HL-60/S4 (cell line): ENCODE measurements around the gene SERPING1.

ENCODE experiments used
- in situ Hi-C: fragments of 300-500 bp; cut with MboI; formaldehyde crosslinking; loops from 2 replicates; pipeline ENCODE4 v1.14.3; 2022; ENCODE audit warnings: low sequenced_read_pairs

SERPING1 gene

DNA sequence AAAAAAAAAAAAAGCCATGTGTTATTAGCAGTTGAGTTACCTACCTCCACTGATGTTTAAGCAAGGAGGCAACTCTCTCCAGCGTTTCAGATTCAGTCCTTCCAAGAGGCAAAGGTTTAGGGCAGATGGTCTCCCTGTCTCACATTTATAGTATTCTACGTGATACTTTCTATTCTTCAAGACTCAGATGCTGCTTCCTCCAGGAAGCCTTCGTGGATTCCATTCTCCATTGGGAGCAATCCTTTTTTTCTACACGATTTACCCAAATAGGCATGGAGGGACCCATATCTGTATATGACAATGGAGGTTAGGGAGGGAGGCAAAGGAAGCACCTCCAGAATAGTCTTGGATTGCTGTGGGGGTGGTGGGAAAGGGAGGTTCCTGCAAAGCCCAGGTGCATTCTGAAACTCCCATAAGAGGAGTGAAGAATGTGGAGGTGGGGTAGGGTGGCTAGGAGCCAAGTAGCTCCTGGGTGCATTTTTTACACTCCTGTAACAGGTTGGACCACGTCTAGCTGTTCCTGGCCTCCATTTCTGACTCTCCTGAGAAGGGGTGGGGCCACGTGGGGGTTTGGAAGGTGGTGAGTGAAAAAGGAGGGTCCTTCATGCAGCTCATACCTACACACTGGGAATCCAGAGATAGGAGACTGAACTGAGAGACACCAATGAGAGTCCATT lies 36.0 kb downstream of the SERPING1 start:
- in situ Hi-C loops = no loop called here

GRCh38 chr11:57634311-57634710 lies 36.8 kb downstream of the SERPING1 start:
- in situ Hi-C loops = no loop called here

GRCh38 chr11:57635246-57635645 lies 37.8 kb downstream of the SERPING1 start:
- in situ Hi-C loops = no loop called here

GRCh38 chr11:57637626-57638004 lies 40.1 kb downstream of the SERPING1 start:
- in situ Hi-C loops = no loop called here

GRCh38 chr11:57638005-57638781 lies 40.7 kb downstream of the SERPING1 start:
- in situ Hi-C loops = no loop called here

DNA sequence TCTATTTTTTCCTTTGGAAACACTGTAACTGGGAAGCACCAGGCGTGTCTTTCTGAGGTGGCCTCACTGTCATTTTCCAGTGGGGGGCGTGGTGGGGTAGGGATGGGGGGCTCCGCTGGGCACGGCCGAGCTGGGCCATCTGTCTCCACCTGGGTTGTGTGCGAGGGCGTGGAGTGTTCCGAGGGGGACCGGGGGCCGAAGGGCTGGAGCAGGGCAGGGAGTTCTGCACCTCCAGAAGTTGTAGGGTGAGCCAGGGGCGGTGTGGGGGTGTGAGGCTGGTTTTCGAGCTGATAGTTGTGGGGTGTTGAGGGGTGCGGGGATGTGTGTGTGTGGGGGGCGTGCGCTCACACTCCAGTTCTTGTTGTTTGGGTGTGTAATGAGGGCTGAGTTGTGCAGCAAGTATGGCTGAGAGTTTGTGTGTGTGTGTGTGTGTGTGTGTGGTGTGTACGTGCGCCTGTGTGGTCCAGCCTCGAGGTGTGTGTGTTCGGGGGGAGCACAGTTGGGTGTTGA lies 41.4 kb downstream of the SERPING1 start:
- in situ Hi-C loops = no loop called here

- in situ Hi-C loops = loop anchor here (10.0 kb wide), 3 partner anchors 75 to 295 kb away; partner anchors contain the start of gene UBE2L6
Measured at GRCh38 chr11:57639321-57640067, 42.0 kb downstream of the SERPING1 start.

GRCh38 chr11:57640068-57640800 lies 42.7 kb downstream of the SERPING1 start:
- in situ Hi-C loops = loop anchor here (10.0 kb wide), 3 partner anchors 75 to 295 kb away; partner anchors contain the start of gene UBE2L6

DNA sequence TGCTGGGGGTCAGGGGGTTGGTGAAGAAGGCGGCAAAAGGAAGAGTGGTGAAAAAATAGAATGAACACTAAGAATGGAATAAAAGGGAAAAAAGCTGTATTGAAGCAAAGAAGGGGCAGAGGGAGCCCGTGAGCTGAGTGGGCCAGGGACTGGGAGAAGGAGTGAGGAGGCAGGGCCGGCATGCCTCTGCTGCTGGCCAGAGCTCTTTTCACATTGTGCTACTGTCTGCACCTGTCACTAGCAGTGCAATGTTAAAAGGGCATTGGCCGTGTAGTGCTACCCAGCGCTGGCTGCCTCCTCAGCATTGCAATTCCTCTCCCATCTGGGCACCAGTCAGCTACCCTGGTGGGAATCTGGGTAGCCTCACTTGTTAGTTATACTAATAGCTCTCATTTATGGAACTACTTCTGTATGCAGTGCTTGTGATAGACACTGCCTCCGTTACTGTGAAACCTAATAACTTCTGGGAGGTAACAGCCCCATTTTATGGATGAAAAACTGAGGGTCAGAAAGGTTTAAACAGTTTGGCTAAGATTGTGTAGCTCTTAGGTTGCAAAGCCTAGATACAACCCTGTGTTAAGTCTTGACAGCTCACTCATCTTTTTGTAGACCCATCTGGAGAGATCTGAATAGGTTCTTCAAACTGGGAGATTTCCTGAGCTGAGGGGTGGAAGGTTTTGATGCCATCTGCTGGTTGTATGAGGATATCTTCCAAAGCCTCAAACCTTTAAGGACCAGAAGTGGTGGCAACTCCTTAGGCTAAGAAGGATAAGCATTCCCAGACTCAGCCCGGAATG lies 43.7 kb downstream of the SERPING1 start:
- in situ Hi-C loops = loop anchor here (10.0 kb wide), 3 partner anchors 76 to 296 kb away; partner anchors contain the start of gene UBE2L6

DNA sequence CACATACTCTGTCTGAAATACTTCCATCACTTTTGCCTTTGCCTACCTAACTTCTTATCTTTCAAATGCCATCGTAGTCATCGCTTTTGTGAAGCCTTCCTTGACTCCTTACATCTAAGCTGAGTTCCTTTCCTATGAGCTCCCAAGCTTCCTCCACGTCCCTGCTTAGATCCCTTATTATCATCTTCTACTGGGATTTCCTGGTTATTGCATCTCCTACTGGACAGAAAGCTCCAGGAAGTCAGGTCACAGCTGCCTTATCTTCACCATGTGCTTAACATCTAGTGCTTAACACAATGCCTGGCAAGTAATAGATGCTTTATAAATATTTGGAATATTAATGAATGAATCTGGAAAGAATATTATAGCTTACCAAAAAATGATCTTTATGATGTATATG lies 46.3 kb downstream of the SERPING1 start:
- in situ Hi-C loops = loop anchor here (10.0 kb wide), 3 partner anchors 79 to 299 kb away; partner anchors contain the start of gene UBE2L6

GRCh38 chr11:57644748-57645688 lies 47.5 kb downstream of the SERPING1 start:
- in situ Hi-C loops = loop anchor here (10.0 kb wide), 3 partner anchors 80 to 300 kb away; partner anchors contain the start of gene UBE2L6

DNA sequence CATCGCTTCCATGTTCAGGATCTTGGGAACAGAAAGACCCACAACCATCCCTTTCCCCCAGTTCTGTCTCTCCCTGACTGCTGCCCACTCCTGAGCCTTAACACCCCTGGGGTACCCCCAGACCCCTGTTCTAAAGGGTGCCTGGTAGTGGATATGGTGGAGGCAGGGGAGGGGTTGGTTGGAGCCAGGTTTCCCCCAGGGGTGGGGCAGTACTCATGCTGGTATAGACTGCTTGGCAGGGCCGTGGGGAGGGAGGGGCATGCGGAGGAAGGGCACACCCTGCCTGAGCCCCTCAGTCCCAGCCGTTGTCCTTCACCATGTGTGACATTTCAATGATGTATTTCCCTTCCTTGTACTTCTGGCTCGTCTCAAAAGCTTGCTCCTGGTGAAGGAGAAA lies 48.2 kb downstream of the SERPING1 start:
- in situ Hi-C loops = loop anchor here (10.0 kb wide), 3 partner anchors 81 to 301 kb away; partner anchors contain the start of gene UBE2L6

- in situ Hi-C loops = loop anchor here (10.0 kb wide), 3 partner anchors 81 to 301 kb away; partner anchors contain the start of gene UBE2L6
Measured at GRCh38 chr11:57646194-57646798, 48.8 kb downstream of the SERPING1 start.

- in situ Hi-C loops = loop anchor here (10.0 kb wide), 3 partner anchors 82 to 302 kb away; partner anchors contain the start of gene UBE2L6
Measured at GRCh38 chr11:57646799-57647303, 49.4 kb downstream of the SERPING1 start.

- in situ Hi-C loops = loop anchor here (10.0 kb wide), 3 partner anchors 83 to 303 kb away; partner anchors contain the start of gene UBE2L6
Measured at GRCh38 chr11:57647372-57647771, 49.9 kb downstream of the SERPING1 start.

- in situ Hi-C loops = loop anchor here (10.0 kb wide), 3 partner anchors 83 to 303 kb away; partner anchors contain the start of gene UBE2L6
Measured at GRCh38 chr11:57647960-57648800, 50.7 kb downstream of the SERPING1 start.
